Naive thymus-derived CD4-positive, alpha-beta T cell (primary cell): ENCODE measurements around the gene MZB1. TPM values are rescaled to one million over a fixed set of nuclear protein-coding genes. Genes with fewer than 3 reads are reported as not detected.
A peak's percentile ranks its signal among the peaks of the same experiment; 100 is the strongest.

Source experiments
- ATAC-seq: fragments of 150-1000 bp; cut with Tn5 transposase; 2 replicates; pipeline ENCODE4 v1.10.0; 2021; ENCODE audit warnings: mild to moderate bottlenecking, moderate library complexity
- CTCF ChIA-PET: fragments of 350-600 bp; sonication (Branson Sonifier 250); formaldehyde crosslinking; loops from one replicate; lab custom pipeline; 2021; ENCODE audit warnings: antibody characterized with exemption; lab: Charles Lee
- POLR2A ChIA-PET: fragments of 350-600 bp; sonication (Branson Sonifier 250); formaldehyde crosslinking; loops from one replicate; lab custom pipeline; 2021; ENCODE audit warnings: antibody characterized with exemption, inconsistent platforms; lab: Charles Lee
- DNase-seq, 9 donors: peaks; one replicate each; pipeline versions ENCODE4 v3.0.0 to v3.0.0-alpha.2; 2020 to 2022; ENCODE audit warnings: mixed read lengths in 1 of 9
- H3K27ac ChIP-seq: one replicate; pipeline ENCODE4 v1.7.0; 2013; ENCODE audit warnings: mild to moderate bottlenecking, low read depth, low read length, moderate library complexity
- H3K27me3 ChIP-seq, 2 donors: one replicate each; pipeline ENCODE4 v1.7.0; 2013; ENCODE audit warnings: low read length in 2 of 2, mild to moderate bottlenecking in 2 of 2, moderate library complexity in 2 of 2; ENCODE audit not compliant: control insufficient read depth in 2 of 2, insufficient read depth in 2 of 2
- H3K36me3 ChIP-seq, 3 experiments: 1 replicate in 2 of 3; 2 replicates in 1 of 3; pipeline ENCODE4 v1.7.0; 2013; ENCODE audit warnings: low read length in 3 of 3, mild to moderate bottlenecking in 3 of 3, moderate library complexity in 1 of 3; ENCODE audit not compliant: insufficient read depth in 3 of 3, control insufficient read depth in 2 of 3
- H3K4me1 ChIP-seq, 2 donors: one replicate each; pipeline ENCODE4 v1.7.0; 2013; ENCODE audit warnings: low read length in 2 of 2, mild to moderate bottlenecking in 2 of 2, moderate library complexity in 1 of 2; ENCODE audit not compliant: control insufficient read depth in 2 of 2, insufficient read depth in 2 of 2
- H3K4me3 ChIP-seq: 2 replicates; pipeline ENCODE4 v1.7.0; 2013; ENCODE audit warnings: mild to moderate bottlenecking, low read length
- H3K9me3 ChIP-seq, 3 experiments: 1 replicate in 2 of 3; 2 replicates in 1 of 3; pipeline ENCODE4 v1.7.0; 2013; ENCODE audit warnings: low read length in 3 of 3; ENCODE audit not compliant: control insufficient read depth in 2 of 3
- H3K27ac Mint-ChIP-seq, 9 donors: one replicate each; pipeline ENCODE4 v1.8.0; 2020 to 2022; ENCODE audit warnings: mixed read lengths in 9 of 9, mild to moderate bottlenecking in 8 of 9, moderate library complexity in 5 of 9, inconsistent platforms in 2 of 9
- H3K27me3 Mint-ChIP-seq, 5 donors: one replicate each; pipeline ENCODE4 v1.8.0; 2021 to 2022; ENCODE audit warnings: mixed read lengths in 5 of 5, mild to moderate bottlenecking in 1 of 5
- H3K36me3 Mint-ChIP-seq, 5 donors: one replicate each; pipeline ENCODE4 v1.8.0; 2020 to 2022; ENCODE audit warnings: mixed read lengths in 5 of 5, mild to moderate bottlenecking in 3 of 5, inconsistent platforms in 1 of 5
- H3K4me1 Mint-ChIP-seq, 7 donors: one replicate each; pipeline ENCODE4 v1.8.0; 2020 to 2022; ENCODE audit warnings: mixed read lengths in 7 of 7, mild to moderate bottlenecking in 3 of 7, inconsistent platforms in 1 of 7
- H3K4me3 Mint-ChIP-seq, 10 donors: one replicate each; pipeline ENCODE4 v1.8.0; 2020 to 2022; ENCODE audit warnings: mild to moderate bottlenecking in 10 of 10, mixed read lengths in 10 of 10, moderate library complexity in 6 of 10, inconsistent platforms in 2 of 10
- H3K9me3 Mint-ChIP-seq, 11 donors: one replicate each; pipeline ENCODE4 v1.8.0; 2020 to 2022; ENCODE audit warnings: mixed read lengths in 11 of 11, mild to moderate bottlenecking in 4 of 11, inconsistent platforms in 1 of 11, moderate library complexity in 1 of 11
- intact Hi-C, 2 donors: fragments of 100-400 bp; cut with micrococcal nuclease; formaldehyde crosslinking; loops; one replicate each; pipeline ENCODE4 v1.15.1; 2023
- polyA plus RNA-seq, 2 donors: library from polyadenylated mRNA; unstranded; fragments of 300-500 nt; fragmentation: Illumina TruSeq; gene quantifications; one replicate each; pipeline ENCODE4 v1.2.3, GENCODE V29; 2021
- total RNA-seq, 6 experiments: library from RNA in 5 of 6; stranded (reverse) in 5 of 6; gene quantifications; 1 replicate in 5 of 6; 2 replicates in 1 of 6; pipeline ENCODE4 v1.2.3 and lab custom pipeline; 2021 to 2026

Gene MZB1
- total and polyA plus RNA-seq, 7 experiments from 2014 or later: 0.25 to 70.6 (median 0.94) TPM

GRCh38 chr5:139430015-139430414, 40.3 kb upstream of the MZB1 start:
- Histone ChIP-seq H3K27me3 (no peaks in the 10 kb centered on the region), H3K4me1 (peaks cover 0 to 5% of the 10 kb centered on the region in 2 donors), H3K27ac (no peak overlapping the region), H3K36me3 (peaks cover 0 to 5% (median 0%) of the 10 kb centered on the region in 3 experiments), H3K4me3 (no peak overlapping the region), H3K9me3 (no peaks in the 10 kb centered on the region)
- Mint-ChIP-seq H3K27me3 (no peaks in the 10 kb centered on the region), H3K9me3 (no peaks in the 10 kb centered on the region), H3K4me3 (peak overlapping the region in 5 of 10 donors; percentile 12 to 38 (median 18)), H3K27ac (peak overlapping the region in 8 of 9 donors; percentile 67 to 90 (median 84)), H3K4me1 (peaks cover 0 to 21% (median 12%) of the 10 kb centered on the region in 7 donors), H3K36me3 (peaks cover 0 to 18% (median 5%) of the 10 kb centered on the region in 5 donors)
- POLR2A ChIA-PET: interaction anchor here (0.6 to 2.0 kb wide), 7 partner anchors 9 to 136 kb away, joined by 3 to 13 read pairs (median 3); partner anchors contain the start of gene DNAJC18
- intact Hi-C loops: no loop called here
- peak in 6 of 9 donors; percentile 21 to 65 (median 52) for DNase-seq
- CTCF ChIA-PET: interaction anchor here (0.7 to 2.0 kb wide), 5 partner anchors 8 to 84 kb away, joined by 3 to 6 read pairs (median 5); no protein-coding TSS in a partner anchor
- ATAC-seq: peak; percentile 76

- H3K36me3 Mint-ChIP-seq: peaks cover 0 to 22% (median 21%) of the 10 kb centered on the region in 5 donors
- CTCF ChIA-PET: interaction anchor here (0.7 to 9.5 kb wide), 3 partner anchors 13 to 88 kb away, joined by 3 to 310 read pairs (median 4); partner anchors contain the start of gene DNAJC18
These were observed 36.6 kb upstream of the MZB1 start for GRCh38 chr5:139426203-139426885.

GRCh38 chr5:139425497-139425896, 35.8 kb upstream of the MZB1 start:
- Mint-ChIP-seq H3K9me3 (no peaks in the 10 kb centered on the region), H3K4me3 (no peak overlapping the region), H3K27me3 (no peaks in the 10 kb centered on the region), H3K36me3 (peaks cover 0 to 25% (median 22%) of the 10 kb centered on the region in 5 donors), H3K27ac (no peak overlapping the region), H3K4me1 (peaks cover 4 to 25% (median 17%) of the 10 kb centered on the region in 7 donors)
- Histone ChIP-seq H3K27me3 (no peaks in the 10 kb centered on the region), H3K27ac (no peak overlapping the region), H3K4me1 (peaks cover 3 to 9% of the 10 kb centered on the region in 2 donors), H3K36me3 (peaks cover 0 to 5% (median 3%) of the 10 kb centered on the region in 3 experiments), H3K9me3 (no peaks in the 10 kb centered on the region), H3K4me3 (no peak overlapping the region)
- ATAC-seq (no peak), DNase-seq (no peak)
- CTCF ChIA-PET: interaction anchor here (0.7 to 9.5 kb wide), 3 partner anchors 13 to 89 kb away, joined by 3 to 310 read pairs (median 4); partner anchors contain the start of gene DNAJC18
- intact Hi-C loops: no loop called here
- POLR2A ChIA-PET: interaction anchor here (0.6 to 9.4 kb wide), 3 partner anchors 14 to 89 kb away, joined by 3 to 102 read pairs (median 4); partner anchors contain the start of gene DNAJC18

More at GRCh38 chr5:139426203-139426885, 36.6 kb upstream of the MZB1 start:
- Histone ChIP-seq H3K4me3 (no peak overlapping the region), H3K9me3 (no peaks in the 10 kb centered on the region), H3K27me3 (no peaks in the 10 kb centered on the region), H3K4me1 (peaks cover 3 to 9% of the 10 kb centered on the region in 2 donors), H3K27ac (no peak overlapping the region), H3K36me3 (peaks cover 0 to 5% (median 3%) of the 10 kb centered on the region in 3 experiments)
- Mint-ChIP-seq H3K27me3 (no peaks in the 10 kb centered on the region), H3K4me1 (peaks cover 4 to 29% (median 21%) of the 10 kb centered on the region in 7 donors), H3K4me3 (no peak overlapping the region), H3K9me3 (no peaks in the 10 kb centered on the region), H3K27ac (no peak overlapping the region)
- POLR2A ChIA-PET: interaction anchor here (1.3 to 9.4 kb wide), 2 partner anchors 13 to 88 kb away, joined by 4 to 102 read pairs; partner anchors contain the start of gene DNAJC18
- intact Hi-C loops: no loop called here
- ATAC-seq (no peak), DNase-seq (no peak)

GRCh38 chr5:139422307-139422893, 32.7 kb upstream of the MZB1 start:
- ChIA-PET CTCF (interaction anchor here (0.5 to 9.5 kb wide), 24 partner anchors 8 to 1504 kb away, joined by 3 to 310 read pairs (median 4); partner anchors contain the start of genes DNAJC18 and STING1), POLR2A (interaction anchor here (0.5 to 9.4 kb wide), 15 partner anchors 8 to 1344 kb away, joined by 3 to 102 read pairs (median 4); partner anchors contain the start of genes DNAJC18 and STING1)
- H3K36me3 ChIP-seq: peaks cover 0 to 16% (median 0%) of the 10 kb centered on the region in 3 experiments
- DNase-seq (peak in 7 of 9 donors; percentile 65 to 86 (median 75)), ATAC-seq (peak; percentile 99)
- Mint-ChIP-seq H3K4me3 (peak overlapping the region in 2 of 10 donors; percentile 19 to 47), H3K9me3 (no peaks in the 10 kb centered on the region), H3K4me1 (peaks cover 4 to 40% (median 6%) of the 10 kb centered on the region in 7 donors), H3K27me3 (no peaks in the 10 kb centered on the region), H3K36me3 (peaks cover 0 to 43% (median 18%) of the 10 kb centered on the region in 5 donors), H3K27ac (peak overlapping the region in 6 of 9 donors; percentile 16 to 87 (median 74))
- intact Hi-C loops: loop anchor here (1.0 to 5.0 kb wide), 19 partner anchors 17 to 343 kb away; partner anchors contain the start of genes STING1 (in 2 of the 2), UBE2D2 (in 2 of the 2), DNAJC18 (in 1 of the 2) and SPATA24 (in 1 of the 2)
- no peak overlapping the region for H3K4me3 ChIP-seq
- peaks cover 3 to 4% of the 10 kb centered on the region in 2 donors for H3K4me1 ChIP-seq
- H3K27me3 ChIP-seq: no peaks in the 10 kb centered on the region
- no peak overlapping the region for H3K27ac ChIP-seq
- no peaks in the 10 kb centered on the region for H3K9me3 ChIP-seq

GRCh38 chr5:139419226-139420192, 29.8 kb upstream of the MZB1 start:
- H3K4me3 Mint-ChIP-seq: no peak overlapping the region
- peaks cover 0 to 16% (median 0%) of the 10 kb centered on the region in 3 experiments for H3K36me3 ChIP-seq
- peaks cover 4 to 64% (median 23%) of the 10 kb centered on the region in 7 donors for H3K4me1 Mint-ChIP-seq
- no peaks in the 10 kb centered on the region for H3K9me3 ChIP-seq
- peak overlapping the region in 1 of 9 donors; percentile 61 for H3K27ac Mint-ChIP-seq
- ChIA-PET POLR2A (interaction anchor here (0.6 to 9.4 kb wide), 6 partner anchors 8 to 95 kb away, joined by 4 to 102 read pairs (median 7); partner anchors contain the start of genes DNAJC18 and SPATA24), CTCF (interaction anchor here (0.6 to 9.5 kb wide), 11 partner anchors 8 to 214 kb away, joined by 3 to 310 read pairs (median 3); partner anchors contain the start of gene DNAJC18)
- no peak overlapping the region for H3K27ac ChIP-seq
- intact Hi-C loops: loop anchor here in 1 of 2 donors (5.0 kb wide), 3 partner anchors 143 to 213 kb away; partner anchors contain the start of gene UBE2D2
- H3K36me3 Mint-ChIP-seq: peaks cover 0 to 32% (median 19%) of the 10 kb centered on the region in 5 donors
- ATAC-seq (no peak), DNase-seq (no peak)
- no peak overlapping the region for H3K4me3 ChIP-seq
- no peaks in the 10 kb centered on the region for H3K27me3 ChIP-seq
- peaks cover 3 to 15% of the 10 kb centered on the region in 2 donors for H3K4me1 ChIP-seq
- no peaks in the 10 kb centered on the region for H3K27me3 Mint-ChIP-seq
- no peaks in the 10 kb centered on the region for H3K9me3 Mint-ChIP-seq
